ENCODE measurements around the gene MRPL52.

Gene MRPL52

GRCh38 chr14:22878271-22879246, 48.9 kb downstream of the MRPL52 start:
- DNase-seq (ENCODE audit: low read depth in 1 of 2, low spot score in 1 of 2): no peak

- DNase-seq (ENCODE audit: low read depth in 1 of 2, low spot score in 1 of 2): no peak
Observed at GRCh38 chr14:22882064-22882463, 52.4 kb downstream of the MRPL52 start.

GRCh38 chr14:22882529-22883172, 53.0 kb downstream of the MRPL52 start:
- no peak for DNase-seq (ENCODE audit: low read depth in 1 of 2, low spot score in 1 of 2)

GRCh38 chr14:22883173-22883976, 53.7 kb downstream of the MRPL52 start, which contains the start of gene REM2:
REM2 (plus strand) TSS chr14:22883222; CDS start chr14:22883288, 66 bp downstream.
- no peak for DNase-seq (ENCODE audit: low read depth in 1 of 2, low spot score in 1 of 2)

GRCh38 chr14:22884076-22884737, 54.5 kb downstream of the MRPL52 start:
- no peak for DNase-seq (ENCODE audit: low read depth in 1 of 2, low spot score in 1 of 2)
